HCT116 (cell line): Measurements from ENCODE around the gene TFF2. TPM values are rescaled to one million over a fixed set of nuclear protein-coding genes. Genes with fewer than 3 reads are reported as not detected.

Experiments used
- ATAC-seq: fragments of 200-7000 bp; cut with Tn5 transposase; 2 replicates; pipeline ENCODE4 v1.9.1; 2020; ENCODE audit warnings: mild to moderate bottlenecking, moderate library complexity
- BruUV-seq: library from RNA; stranded (reverse); fragments of 400-500 nt; replicated peaks from 2 replicates; lab custom pipeline; 2021; lab: Mats Ljungman, UMichigan
- CTCF ChIA-PET: fragments of 300-600 bp; sonication (Branson Sonifier 250); formaldehyde crosslinking; loops from one replicate; lab custom pipeline; 2021; ENCODE audit warnings: antibody characterized with exemption; lab: Charles Lee
- POLR2A ChIA-PET: fragments of 300-600, 350-600 bp; sonication (Branson Sonifier 250); formaldehyde crosslinking; loops from one replicate; lab custom pipeline; 2021; ENCODE audit warnings: antibody characterized with exemption; lab: Charles Lee
- RAD21 ChIA-PET, 2 experiments: fragments of 300-600 bp; sonication (Branson Sonifier 250); formaldehyde crosslinking; loops; one replicate each; lab custom pipeline; 2023; ENCODE audit warnings: low total read pairs in 2 of 2; ENCODE audit not compliant: uncharacterized antibody in 2 of 2, unreplicated experiment in 2 of 2, low non-redundant PET in 1 of 2; lab: Charles Lee
- DNase-seq: peaks from one replicate; pipeline ENCODE4 v3.0.0-alpha.2; 2010; ENCODE audit warnings: low read depth, low spot score
- H2AFZ ChIP-seq: fragments of 200-600 bp; shearing (Covaris generic), sonication (generic); 2 replicates; pipeline ENCODE4 v1.6.1; 2017; ENCODE audit warnings: low read depth, mixed run types, mixed read lengths, antibody characterized with exemption, low read length; ENCODE audit not compliant: poor library complexity, severe bottlenecking
- H3K27ac ChIP-seq: 2 replicates; pipeline ENCODE4 v1.5.1; 2012; ENCODE audit warnings: low read depth, low read length
- H3K27me3 ChIP-seq: fragments of 200-600 bp; sonication (generic); 2 replicates; pipeline ENCODE4 v1.6.1; 2016; ENCODE audit warnings: mixed run types, low read length, mixed read lengths; ENCODE audit not compliant: insufficient read depth
- H3K36me3 ChIP-seq, 2 experiments: fragments of 200-500 bp in 1 of 2; fragments of 200-600 bp in 1 of 2; sonication (Bioruptor generic) in 1 of 2; sonication (generic) in 1 of 2; 2 replicates each; pipeline versions ENCODE4 v1.5.1 to v1.6.1; 2014 to 2016; ENCODE audit warnings: low read length in 2 of 2, inconsistent platforms in 1 of 2, mixed read lengths in 1 of 2, mixed run types in 1 of 2; ENCODE audit not compliant: insufficient read depth in 2 of 2, control insufficient read depth in 1 of 2
- H3K4me1 ChIP-seq, 2 experiments: fragments of 200-600 bp in 1 of 2; sonication (generic) in 1 of 2; 2 replicates each; pipeline versions ENCODE4 v1.5.1 to v1.6.1; 2012 to 2017; ENCODE audit warnings: low read length in 2 of 2, inconsistent platforms in 1 of 2, mild to moderate bottlenecking in 1 of 2, mixed read lengths in 1 of 2, mixed run types in 1 of 2, moderate library complexity in 1 of 2; ENCODE audit not compliant: insufficient read depth in 2 of 2, control insufficient read depth in 1 of 2
- H3K4me2 ChIP-seq: fragments of 200-600 bp; sonication (generic); 2 replicates; pipeline ENCODE4 v1.6.1; 2017; ENCODE audit warnings: mixed run types, low read length, mixed read lengths
- H3K4me3 ChIP-seq, 2 experiments: fragments of 200-600 bp in 1 of 2; sonication (generic) in 1 of 2; replicated peaks in 1 of 2; 2 replicates each; pipeline ENCODE4 v1.5.1; 2011 to 2016; ENCODE audit warnings: low read length in 2 of 2, control low read depth in 1 of 2, low read depth in 1 of 2, mild to moderate bottlenecking in 1 of 2, mixed read lengths in 1 of 2, mixed run types in 1 of 2
- H3K79me2 ChIP-seq: fragments of 200-600 bp; sonication (generic); 2 replicates; pipeline ENCODE4 v1.6.1; 2017; ENCODE audit warnings: mild to moderate bottlenecking, mixed run types, low read length, moderate library complexity, mixed read lengths; ENCODE audit not compliant: insufficient read depth
- H3K9ac ChIP-seq: fragments of 200-600 bp; sonication (generic); 2 replicates; pipeline ENCODE4 v1.6.1; 2016; ENCODE audit warnings: low read length, mixed read lengths
- H3K9me2 ChIP-seq: fragments of 200-600 bp; sonication (generic), shearing (Covaris generic); 2 replicates; pipeline ENCODE4 v1.6.1; 2017; ENCODE audit warnings: mixed run types, mild to moderate bottlenecking, moderate library complexity; ENCODE audit not compliant: insufficient read depth
- H3K9me3 ChIP-seq, 2 experiments: fragments of 200-500 bp in 1 of 2; fragments of 200-600 bp in 1 of 2; sonication (Bioruptor generic) in 1 of 2; sonication (generic) in 1 of 2; 2 replicates each; pipeline ENCODE4 v1.6.1; 2014 to 2017; ENCODE audit warnings: low read length in 2 of 2, mixed read lengths in 2 of 2, inconsistent platforms in 1 of 2, low read depth in 1 of 2, mild to moderate bottlenecking in 1 of 2, mixed run types in 1 of 2, moderate library complexity in 1 of 2; ENCODE audit not compliant: control insufficient read depth in 1 of 2, insufficient read depth in 1 of 2
- H4K20me1 ChIP-seq: fragments of 200-600 bp; sonication (generic), shearing (Covaris generic); 2 replicates; pipeline ENCODE4 v1.6.1; 2017; ENCODE audit warnings: mixed run types, mild to moderate bottlenecking, moderate library complexity; ENCODE audit not compliant: insufficient read depth
- CBX3 ChIP-seq: IDR thresholded peaks from 2 replicates; pipeline ENCODE4 v1.6.1; 2012; ENCODE audit warnings: low read depth
- CEBPB ChIP-seq: IDR thresholded peaks from 2 replicates; pipeline ENCODE4 v1.6.1; 2012; ENCODE audit warnings: low read depth
- EGR1 ChIP-seq: IDR thresholded peaks from 2 replicates; pipeline ENCODE4 v1.6.1; 2012; ENCODE audit warnings: low read depth
- ELF1 ChIP-seq: IDR thresholded peaks from 2 replicates; pipeline ENCODE4 v1.6.1; 2012; ENCODE audit warnings: low read depth, borderline replicate concordance
- EZH2 ChIP-seq: fragments of 200-600 bp; sonication (generic); IDR thresholded peaks from 2 replicates; pipeline ENCODE4 v1.6.1; 2017; ENCODE audit warnings: antibody characterized with exemption, mixed run types
- EZH2phosphoT487 ChIP-seq: fragments of 200-600 bp; IDR thresholded peaks from 2 replicates; pipeline ENCODE4 v1.6.1; 2018; ENCODE audit warnings: antibody characterized with exemption, borderline replicate concordance
- POLR2A ChIP-seq: IDR thresholded peaks from 2 replicates; pipeline ENCODE4 v1.7.0; 2011; ENCODE audit warnings: borderline replicate concordance; ENCODE audit not compliant: insufficient read depth, insufficient read length; ENCODE audit errors: extremely low read depth
- RAD21 ChIP-seq: IDR thresholded peaks from 2 replicates; pipeline ENCODE4 v1.6.1; 2012; ENCODE audit warnings: low read depth, mild to moderate bottlenecking
- SP1 ChIP-seq: IDR thresholded peaks from 2 replicates; pipeline ENCODE4 v1.6.1; 2012; ENCODE audit warnings: low read depth
- TCF7L2 ChIP-seq: IDR thresholded peaks from 2 replicates; pipeline ENCODE4 v1.7.0; 2011; ENCODE audit warnings: borderline replicate concordance, inconsistent platforms; ENCODE audit not compliant: insufficient read depth, insufficient read length; ENCODE audit errors: extremely low read depth
- ZBTB33 ChIP-seq: IDR thresholded peaks from 2 replicates; pipeline ENCODE4 v1.6.1; 2011; ENCODE audit warnings: mild to moderate bottlenecking, low read length, moderate library complexity; ENCODE audit not compliant: insufficient replicate concordance; ENCODE audit errors: extremely low read depth
- ZFX ChIP-seq: fragments of 450-650 bp; IDR thresholded peaks from 2 replicates; pipeline ENCODE4 v1.6.1; 2017
- intact Hi-C: fragments of 100-400 bp; cut with micrococcal nuclease; formaldehyde crosslinking; loops from 2 replicates; pipeline ENCODE4 v1.10.0; 2022
- total RNA-seq: library from RNA; stranded (reverse); gene quantifications from one replicate; pipeline ENCODE4 v1.2.1, GENCODE V29; 2021; ENCODE audit not compliant: unreplicated experiment
- TF ChIP-seq, protein P1 (sequence below): IDR thresholded peaks from 2 replicates; pipeline ENCODE4 v1.6.1; 2012; ENCODE audit warnings: low read depth
- TF ChIP-seq, protein P2 (sequence below), 3 experiments: fragments of 200-600 bp in 1 of 3; sonication (generic) in 1 of 3; IDR thresholded peaks in 2 of 3; conservative IDR thresholded peaks in 1 of 3; 2 replicates each; pipeline ENCODE4 v1.5.1; 2012 to 2017; ENCODE audit warnings: low read depth in 2 of 3, low read length in 2 of 3, antibody characterized with exemption in 1 of 3, borderline replicate concordance in 1 of 3, control low read depth in 1 of 3, mild to moderate bottlenecking in 1 of 3, mixed read lengths in 1 of 3, mixed run types in 1 of 3, moderate library complexity in 1 of 3; ENCODE audit not compliant: insufficient read depth in 1 of 3
- TF ChIP-seq, protein P3 (sequence below): IDR thresholded peaks from 2 replicates; pipeline ENCODE4 v1.6.1; 2012

The TFF2 gene
- total RNA-seq, 1 experiment from 2014 or later: not detected

DNA sequence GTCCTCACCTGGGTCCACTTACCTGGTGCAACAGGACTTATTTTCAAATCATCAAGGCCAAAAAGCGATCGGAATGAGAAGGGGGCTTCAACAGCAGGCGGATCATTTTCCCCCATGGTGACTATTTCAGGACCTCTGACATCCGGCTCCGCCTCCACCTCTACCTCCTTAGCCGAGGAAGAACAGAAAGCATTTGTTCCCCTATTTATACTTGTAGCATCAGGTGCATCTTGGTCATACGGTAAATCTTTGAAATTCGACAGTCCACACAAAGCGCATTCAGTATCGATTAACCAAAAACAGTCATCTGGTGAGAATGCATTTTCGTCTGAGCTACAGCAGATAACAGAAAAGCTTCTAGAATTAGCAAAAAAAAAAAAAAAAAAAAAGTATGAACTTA is 44.5 kb upstream of the TFF2 start (continued):
- TF ChIP-seq EZH2: no peak
- no peak for TF ChIP-seq ZFX
- TF ChIP-seq ZBTB33: no peak

- ChIA-PET POLR2A (no interaction called here), RAD21 (no interaction called here)
- no peak overlapping the region for H3K27ac ChIP-seq
These were observed 42.7 kb upstream of the TFF2 start for GRCh38 chr21:42393443-42393950.

More at GRCh38 chr21:42393443-42393950, 42.7 kb upstream of the TFF2 start:
- H3K4me3 ChIP-seq: no peak overlapping the region
- no peak overlapping the region for H3K4me2 ChIP-seq
- intact Hi-C loops: no loop called here
- TF ChIP-seq, protein P1, sequence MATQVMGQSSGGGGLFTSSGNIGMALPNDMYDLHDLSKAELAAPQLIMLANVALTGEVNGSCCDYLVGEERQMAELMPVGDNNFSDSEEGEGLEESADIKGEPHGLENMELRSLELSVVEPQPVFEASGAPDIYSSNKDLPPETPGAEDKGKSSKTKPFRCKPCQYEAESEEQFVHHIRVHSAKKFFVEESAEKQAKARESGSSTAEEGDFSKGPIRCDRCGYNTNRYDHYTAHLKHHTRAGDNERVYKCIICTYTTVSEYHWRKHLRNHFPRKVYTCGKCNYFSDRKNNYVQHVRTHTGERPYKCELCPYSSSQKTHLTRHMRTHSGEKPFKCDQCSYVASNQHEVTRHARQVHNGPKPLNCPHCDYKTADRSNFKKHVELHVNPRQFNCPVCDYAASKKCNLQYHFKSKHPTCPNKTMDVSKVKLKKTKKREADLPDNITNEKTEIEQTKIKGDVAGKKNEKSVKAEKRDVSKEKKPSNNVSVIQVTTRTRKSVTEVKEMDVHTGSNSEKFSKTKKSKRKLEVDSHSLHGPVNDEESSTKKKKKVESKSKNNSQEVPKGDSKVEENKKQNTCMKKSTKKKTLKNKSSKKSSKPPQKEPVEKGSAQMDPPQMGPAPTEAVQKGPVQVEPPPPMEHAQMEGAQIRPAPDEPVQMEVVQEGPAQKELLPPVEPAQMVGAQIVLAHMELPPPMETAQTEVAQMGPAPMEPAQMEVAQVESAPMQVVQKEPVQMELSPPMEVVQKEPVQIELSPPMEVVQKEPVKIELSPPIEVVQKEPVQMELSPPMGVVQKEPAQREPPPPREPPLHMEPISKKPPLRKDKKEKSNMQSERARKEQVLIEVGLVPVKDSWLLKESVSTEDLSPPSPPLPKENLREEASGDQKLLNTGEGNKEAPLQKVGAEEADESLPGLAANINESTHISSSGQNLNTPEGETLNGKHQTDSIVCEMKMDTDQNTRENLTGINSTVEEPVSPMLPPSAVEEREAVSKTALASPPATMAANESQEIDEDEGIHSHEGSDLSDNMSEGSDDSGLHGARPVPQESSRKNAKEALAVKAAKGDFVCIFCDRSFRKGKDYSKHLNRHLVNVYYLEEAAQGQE: no peak
- TF ChIP-seq, protein P2, sequence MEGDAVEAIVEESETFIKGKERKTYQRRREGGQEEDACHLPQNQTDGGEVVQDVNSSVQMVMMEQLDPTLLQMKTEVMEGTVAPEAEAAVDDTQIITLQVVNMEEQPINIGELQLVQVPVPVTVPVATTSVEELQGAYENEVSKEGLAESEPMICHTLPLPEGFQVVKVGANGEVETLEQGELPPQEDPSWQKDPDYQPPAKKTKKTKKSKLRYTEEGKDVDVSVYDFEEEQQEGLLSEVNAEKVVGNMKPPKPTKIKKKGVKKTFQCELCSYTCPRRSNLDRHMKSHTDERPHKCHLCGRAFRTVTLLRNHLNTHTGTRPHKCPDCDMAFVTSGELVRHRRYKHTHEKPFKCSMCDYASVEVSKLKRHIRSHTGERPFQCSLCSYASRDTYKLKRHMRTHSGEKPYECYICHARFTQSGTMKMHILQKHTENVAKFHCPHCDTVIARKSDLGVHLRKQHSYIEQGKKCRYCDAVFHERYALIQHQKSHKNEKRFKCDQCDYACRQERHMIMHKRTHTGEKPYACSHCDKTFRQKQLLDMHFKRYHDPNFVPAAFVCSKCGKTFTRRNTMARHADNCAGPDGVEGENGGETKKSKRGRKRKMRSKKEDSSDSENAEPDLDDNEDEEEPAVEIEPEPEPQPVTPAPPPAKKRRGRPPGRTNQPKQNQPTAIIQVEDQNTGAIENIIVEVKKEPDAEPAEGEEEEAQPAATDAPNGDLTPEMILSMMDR (IDR thresholded peaks at IDR 0.05 in 2 of 3, conservative IDR thresholded peaks at IDR 0.05 in 1 of 3; ENCODE audit: borderline replicate concordance in 1 of 3, insufficient read depth in 1 of 3, low read depth in 2 of 3, low read length in 2 of 3): no peak
- no peak for TF ChIP-seq TCF7L2
- TF ChIP-seq, protein P3, sequence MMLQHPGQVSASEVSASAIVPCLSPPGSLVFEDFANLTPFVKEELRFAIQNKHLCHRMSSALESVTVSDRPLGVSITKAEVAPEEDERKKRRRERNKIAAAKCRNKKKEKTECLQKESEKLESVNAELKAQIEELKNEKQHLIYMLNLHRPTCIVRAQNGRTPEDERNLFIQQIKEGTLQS: no peak
- TF ChIP-seq ZBTB33: no peak
- TF ChIP-seq EZH2: no peak
- TF ChIP-seq CEBPB: no peak
- no peak for TF ChIP-seq SP1
- TF ChIP-seq CBX3: no peak
- no peak for TF ChIP-seq EGR1
- no peak for TF ChIP-seq POLR2A
- TF ChIP-seq RAD21: no peak
- TF ChIP-seq ELF1: no peak
- TF ChIP-seq EZH2phosphoT487: no peak
- no peaks in the 10 kb centered on the region for H4K20me1 ChIP-seq
- no peaks in the 10 kb centered on the region for H3K4me1 ChIP-seq
- H3K27me3 ChIP-seq: peaks cover 3% of the 10 kb centered on the region; the same call in 1 of the 2 replicates
- no TSS peak for BruUV-seq
- ATAC-seq: no peak
- H3K36me3 ChIP-seq: no peaks in the 10 kb centered on the region
- no peaks in the 10 kb centered on the region for H3K9me2 ChIP-seq
- H3K9me3 ChIP-seq: no peaks in the 10 kb centered on the region
- DNase-seq: no peak
- H3K79me2 ChIP-seq: no peaks in the 10 kb centered on the region
- CTCF ChIA-PET: interaction anchor here (0.5 to 1.7 kb wide), 4 partner anchors 10 to 18 kb away, joined by 3 to 4 read pairs (median 3); no protein-coding TSS in a partner anchor
- H2AFZ ChIP-seq: no peak overlapping the region
- no peak overlapping the region for H3K9ac ChIP-seq
